Pulmonary artery endothelial cell (primary cell): ENCODE measurements around the gene CC2D2A. TPM values are rescaled to one million over a fixed set of nuclear protein-coding genes. Genes with fewer than 3 reads are reported as not detected.

Experiments
- DNase-seq: peaks from one replicate; pipeline ENCODE4 v3.0.0-alpha.2; 2011; ENCODE audit warnings: low read depth, low spot score
- total RNA-seq: library from RNA; depleted of rRNA; stranded (reverse); fragments of >200 nt; gene quantifications from 2 replicates; pipeline ENCODE4 v1.2.3, GENCODE V29; 2014

CC2D2A gene
- total RNA-seq, 1 donor from 2014 or later, result 12.3 TPM

GRCh38 chr4:15636818-15637217 is 167.1 kb downstream of the CC2D2A start:
- no peak for DNase-seq

- no peak for DNase-seq
These were observed 168.7 kb downstream of the CC2D2A start for GRCh38 chr4:15638418-15638817.

- no peak for DNase-seq
These were observed 178.9 kb downstream of the CC2D2A start for GRCh38 chr4:15648600-15648999.

- no peak for DNase-seq
These were observed 180.3 kb downstream of the CC2D2A start for GRCh38 chr4:15649914-15650545.

Other genes with a start within 250 kb of the CC2D2A start
- gene C1QTNF7, start 41.8 kb upstream of the CC2D2A start, total RNA-seq, result under 0.01 TPM in 1 of 2 replicates, not detected in the other
- 71.3 and 149 TPM in 2 replicates for gene FBXL5, start 185.5 kb downstream of the CC2D2A start, total RNA-seq
- gene FAM200B, start 211.9 kb downstream of the CC2D2A start, total RNA-seq, result 16.0 and 16.6 TPM in 2 replicates
- gene BST1, start 233.2 kb downstream of the CC2D2A start, total RNA-seq, result 19.2 and 23.8 TPM in 2 replicates